PC-9 (cell line): Measurements from ENCODE around the gene DPYSL5. TPM values are rescaled to one million over a fixed set of nuclear protein-coding genes. Genes with fewer than 3 reads are reported as not detected.

Experiments used
- BruUV-seq: library from RNA; stranded (reverse); fragments of 400-500 nt; replicated peaks from 2 replicates; lab custom pipeline; 2021; lab: Mats Ljungman, UMichigan
- CTCF ChIA-PET: fragments of 300-600 bp; sonication (Branson Sonifier 250); formaldehyde crosslinking; loops from one replicate; lab custom pipeline; 2022; ENCODE audit warnings: antibody characterized with exemption; lab: Charles Lee
- POLR2A ChIA-PET: fragments of 300-600 bp; sonication (Branson Sonifier 250); formaldehyde crosslinking; loops from one replicate; lab custom pipeline; 2022; ENCODE audit warnings: antibody characterized with exemption; ENCODE audit not compliant: unreplicated experiment; lab: Charles Lee
- DNase-seq, 2 experiments: peaks; one replicate each; pipeline versions ENCODE4 v3.0.0 to v3.0.0-alpha.2; 2015 to 2022; ENCODE audit warnings: mixed read lengths in 1 of 2
- H2AFZ ChIP-seq: fragments of 200-600 bp; sonication (generic); 2 replicates; pipeline ENCODE4 v1.8.1; 2017; ENCODE audit warnings: antibody characterized with exemption
- H3F3A ChIP-seq: fragments of 200-600 bp; sonication (generic); 2 replicates; pipeline ENCODE4 v1.8.1; 2017; ENCODE audit warnings: antibody characterized with exemption, mild to moderate bottlenecking, low read depth; ENCODE audit not compliant: insufficient read depth
- H3K27ac ChIP-seq: fragments of 200-600 bp; sonication (generic); 2 replicates; pipeline ENCODE4 v1.6.1; 2016; ENCODE audit warnings: mixed run types
- H3K27me3 ChIP-seq: fragments of 200-600 bp; sonication (generic); 2 replicates; pipeline ENCODE4 v1.6.1; 2016; ENCODE audit warnings: low read depth, mixed run types; ENCODE audit not compliant: insufficient read depth
- H3K36me3 ChIP-seq: fragments of 200-600 bp; sonication (generic); 2 replicates; pipeline ENCODE4 v1.6.1; 2016; ENCODE audit warnings: low read depth, mixed run types
- H3K4me1 ChIP-seq: fragments of 200-600 bp; sonication (generic); replicated peaks from 2 replicates; pipeline ENCODE4 v1.6.1; 2016; ENCODE audit warnings: mixed run types; ENCODE audit not compliant: insufficient read depth
- H3K4me2 ChIP-seq: fragments of 200-600 bp; sonication (generic); 2 replicates; pipeline ENCODE4 v1.6.1; 2017; ENCODE audit warnings: mixed run types
- H3K4me3 ChIP-seq: fragments of 200-600 bp; sonication (generic); 2 replicates; pipeline ENCODE4 v1.6.1; 2016; ENCODE audit warnings: mixed run types
- H3K79me2 ChIP-seq: fragments of 200-600 bp; sonication (generic); 2 replicates; pipeline ENCODE4 v1.6.1; 2017; ENCODE audit warnings: low read depth, mixed run types
- H3K9me2 ChIP-seq: fragments of 200-600 bp; sonication (generic); 2 replicates; pipeline ENCODE4 v1.8.1; 2017; ENCODE audit warnings: mild to moderate bottlenecking; ENCODE audit not compliant: insufficient read depth
- H3K9me3 ChIP-seq: fragments of 200-600 bp; sonication (generic); 2 replicates; pipeline ENCODE4 v1.8.1; 2016; ENCODE audit warnings: low read depth; ENCODE audit not compliant: insufficient read depth
- H4K20me1 ChIP-seq: fragments of 200-600 bp; sonication (generic); 2 replicates; pipeline ENCODE4 v1.8.1; 2017; ENCODE audit not compliant: insufficient read depth
- CTCF ChIP-seq: fragments of 200-600 bp; sonication (generic); conservative IDR thresholded peaks from 2 replicates; pipeline ENCODE4 v1.6.1; 2017; ENCODE audit warnings: mixed run types, antibody characterized with exemption, mild to moderate bottlenecking, moderate library complexity
- EZH2 ChIP-seq: fragments of 200-600 bp; sonication (generic); IDR thresholded peaks from 2 replicates; pipeline ENCODE4 v1.8.0; 2017; ENCODE audit warnings: antibody characterized with exemption, low read depth
- intact Hi-C: fragments of 100-400 bp; cut with micrococcal nuclease; formaldehyde crosslinking; loops from one replicate; pipeline ENCODE4 v1.10.0; 2022; ENCODE audit not compliant: unreplicated experiment
- total RNA-seq: library from RNA; stranded (reverse); gene quantifications from 2 replicates; pipeline ENCODE4 v1.2.3, GENCODE V29; 2021

DPYSL5 gene
- total RNA-seq, 1 experiment from 2014 or later = not detected

GRCh38 chr2:26991717-26992116 is 143.8 kb downstream of the DPYSL5 start:
- Histone ChIP-seq H2AFZ (no peak overlapping the region), H3K4me3 (no peak overlapping the region), H3K4me2 (no peak overlapping the region), H3K9me2 (no peaks in the 10 kb centered on the region), H4K20me1 (no peaks in the 10 kb centered on the region), H3K27ac (no peak overlapping the region), H3K9me3 (no peaks in the 10 kb centered on the region), H3K27me3 (no peaks in the 10 kb centered on the region), H3K4me1 (peaks cover 16% of the 10 kb centered on the region), H3F3A (peaks cover 14% of the 10 kb centered on the region; the same call in 1 of the 2 replicates), H3K79me2 (no peaks in the 10 kb centered on the region), H3K36me3 (no peaks in the 10 kb centered on the region)
- no peak for DNase-seq
- BruUV-seq = no TSS peak
- intact Hi-C loops = no loop called here
- no peak for TF ChIP-seq CTCF
- ChIA-PET CTCF (no interaction called here), POLR2A (no interaction called here)

GRCh38 chr2:26993768-26994167 is 145.8 kb downstream of the DPYSL5 start:
- no peaks in the 10 kb centered on the region for H3K36me3 ChIP-seq
- H3K27ac ChIP-seq = no peak overlapping the region
- no peaks in the 10 kb centered on the region for H3K9me2 ChIP-seq
- TF ChIP-seq CTCF (no peak), EZH2 (no peak)
- ChIA-PET CTCF (no interaction called here), POLR2A (interaction anchor here (0.6 kb wide), 2 partner anchors 299 to 656 kb away, joined by 4 to 6 read pairs; no protein-coding TSS in a partner anchor)
- H3K9me3 ChIP-seq = no peaks in the 10 kb centered on the region
- H3K4me3 ChIP-seq = no peak overlapping the region
- H2AFZ ChIP-seq = no peak overlapping the region
- H3K4me2 ChIP-seq = no peak overlapping the region
- intact Hi-C loops = no loop called here
- no peak for DNase-seq
- H3K79me2 ChIP-seq = no peaks in the 10 kb centered on the region
- BruUV-seq = no TSS peak
- H3F3A ChIP-seq = peaks cover 8% of the 10 kb centered on the region; the same call in 1 of the 2 replicates
- peaks cover 9% of the 10 kb centered on the region for H3K4me1 ChIP-seq
- H4K20me1 ChIP-seq = no peaks in the 10 kb centered on the region
- H3K27me3 ChIP-seq = no peaks in the 10 kb centered on the region

- H3K27ac ChIP-seq = no peak overlapping the region
- TF ChIP-seq EZH2 (no peak), CTCF (no peak)
- POLR2A ChIA-PET = no interaction called here
- no peaks in the 10 kb centered on the region for H3K79me2 ChIP-seq
- BruUV-seq = no TSS peak
- no peaks in the 10 kb centered on the region for H3K4me1 ChIP-seq
- DNase-seq = no peak
- H3K9me2 ChIP-seq = no peaks in the 10 kb centered on the region
- no peak overlapping the region for H3K4me2 ChIP-seq
- CTCF ChIA-PET = interaction anchor here (0.6 kb wide), 2 partner anchors 24 to 40 kb away, joined by 4 to 6 read pairs; no protein-coding TSS in a partner anchor
- H2AFZ ChIP-seq = no peak overlapping the region
- H3K36me3 ChIP-seq = no peaks in the 10 kb centered on the region
- no peaks in the 10 kb centered on the region for H4K20me1 ChIP-seq
- no peak overlapping the region for H3K4me3 ChIP-seq
- no peaks in the 10 kb centered on the region for H3K9me3 ChIP-seq
- H3F3A ChIP-seq = no peaks in the 10 kb centered on the region; the same call in 1 of the 2 replicates
- intact Hi-C loops = no loop called here
- H3K27me3 ChIP-seq = no peaks in the 10 kb centered on the region
These were observed 147.1 kb downstream of the DPYSL5 start for GRCh38 chr2:26994983-26995382.
